MCF 10A (cell line): ENCODE measurements around the gene RIMS3. TPM values are rescaled to one million over a fixed set of nuclear protein-coding genes. Genes with fewer than 3 reads are reported as not detected.

Source experiments
- BruUV-seq: library from RNA; stranded (reverse); fragments of 400-500 nt; replicated peaks from 2 replicates; lab custom pipeline; 2021; lab: Mats Ljungman, UMichigan
- CTCF ChIA-PET: fragments of 300-600 bp; sonication (Branson Sonifier 250); formaldehyde crosslinking; extraction: SDS; loops from one replicate; lab custom pipeline; 2021; ENCODE audit warnings: antibody characterized with exemption, inconsistent platforms; lab: Yijun Ruan, JAX
- POLR2A ChIA-PET: fragments of 300-600, 350-650 bp; sonication (Branson Sonifier 250); formaldehyde crosslinking; extraction: SDS; loops from one replicate; lab custom pipeline; 2020; ENCODE audit warnings: antibody characterized with exemption, inconsistent platforms; lab: Yijun Ruan, JAX
- DNase-seq: peaks from one replicate; pipeline ENCODE4 v3.0.0-alpha.2; 2018; ENCODE audit not compliant: unreplicated experiment
- H3K27ac Mint-ChIP-seq: one replicate; pipeline ENCODE4 v1.8.0; 2022; ENCODE audit warnings: mild to moderate bottlenecking, low read depth, mixed read lengths; ENCODE audit not compliant: unreplicated experiment
- H3K27me3 Mint-ChIP-seq: one replicate; pipeline ENCODE4 v1.8.0; 2022; ENCODE audit warnings: mixed read lengths; ENCODE audit not compliant: insufficient read depth, unreplicated experiment
- H3K36me3 Mint-ChIP-seq: one replicate; pipeline ENCODE4 v1.8.0; 2022; ENCODE audit warnings: mild to moderate bottlenecking, moderate library complexity, mixed read lengths; ENCODE audit not compliant: insufficient read depth, unreplicated experiment
- H3K4me1 Mint-ChIP-seq: one replicate; pipeline ENCODE4 v1.8.0; 2022; ENCODE audit warnings: mixed read lengths; ENCODE audit not compliant: insufficient read depth, unreplicated experiment
- H3K4me3 Mint-ChIP-seq: one replicate; pipeline ENCODE4 v1.8.0; 2022; ENCODE audit warnings: mild to moderate bottlenecking, moderate library complexity, mixed read lengths; ENCODE audit not compliant: unreplicated experiment
- H3K9me3 Mint-ChIP-seq: one replicate; pipeline ENCODE4 v1.8.0; 2022; ENCODE audit warnings: mixed read lengths; ENCODE audit not compliant: unreplicated experiment
- intact Hi-C: fragments of 100-400 bp; cut with micrococcal nuclease; formaldehyde crosslinking; loops from 2 replicates; pipeline ENCODE4 v1.14.1; 2022
- total RNA-seq: library from RNA; stranded (reverse); gene quantifications from 2 replicates; pipeline ENCODE4 v1.2.3, GENCODE V29; 2022
- TF ChIP-seq, protein P1 (sequence below): fragments of 200-600 bp; IDR thresholded peaks from one replicate; pipeline ENCODE4 v1.8.0; 2022; ENCODE audit warnings: antibody characterized with exemption, mild to moderate bottlenecking; ENCODE audit not compliant: unreplicated experiment

RIMS3 gene
- total RNA-seq, 1 experiment from 2014 or later: 0.58 TPM

DNA sequence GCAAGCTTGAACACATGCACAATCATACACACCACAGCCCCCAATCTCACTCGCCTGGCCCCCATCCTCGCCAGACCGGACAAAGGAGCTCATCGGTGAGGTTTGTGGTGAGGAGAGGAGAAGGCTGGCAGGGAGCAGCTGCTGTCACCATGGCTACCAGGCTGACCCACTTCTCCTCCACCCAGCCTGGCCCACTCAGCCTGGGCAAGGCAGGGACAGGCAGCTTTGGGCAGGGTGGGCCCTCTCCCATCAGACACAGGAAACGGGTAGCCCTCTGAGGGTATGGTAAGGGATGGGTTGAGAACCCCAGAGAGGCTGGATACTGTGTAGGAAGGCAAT lies 15.9 kb downstream of the RIMS3 start:
- BruUV-seq: no TSS peak
- TF ChIP-seq, protein P1, sequence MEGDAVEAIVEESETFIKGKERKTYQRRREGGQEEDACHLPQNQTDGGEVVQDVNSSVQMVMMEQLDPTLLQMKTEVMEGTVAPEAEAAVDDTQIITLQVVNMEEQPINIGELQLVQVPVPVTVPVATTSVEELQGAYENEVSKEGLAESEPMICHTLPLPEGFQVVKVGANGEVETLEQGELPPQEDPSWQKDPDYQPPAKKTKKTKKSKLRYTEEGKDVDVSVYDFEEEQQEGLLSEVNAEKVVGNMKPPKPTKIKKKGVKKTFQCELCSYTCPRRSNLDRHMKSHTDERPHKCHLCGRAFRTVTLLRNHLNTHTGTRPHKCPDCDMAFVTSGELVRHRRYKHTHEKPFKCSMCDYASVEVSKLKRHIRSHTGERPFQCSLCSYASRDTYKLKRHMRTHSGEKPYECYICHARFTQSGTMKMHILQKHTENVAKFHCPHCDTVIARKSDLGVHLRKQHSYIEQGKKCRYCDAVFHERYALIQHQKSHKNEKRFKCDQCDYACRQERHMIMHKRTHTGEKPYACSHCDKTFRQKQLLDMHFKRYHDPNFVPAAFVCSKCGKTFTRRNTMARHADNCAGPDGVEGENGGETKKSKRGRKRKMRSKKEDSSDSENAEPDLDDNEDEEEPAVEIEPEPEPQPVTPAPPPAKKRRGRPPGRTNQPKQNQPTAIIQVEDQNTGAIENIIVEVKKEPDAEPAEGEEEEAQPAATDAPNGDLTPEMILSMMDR: no peak
- H3K4me3 Mint-ChIP-seq: no peak overlapping the region
- H3K27me3 Mint-ChIP-seq: no peaks in the 10 kb centered on the region
- DNase-seq: no peak
- peaks cover 6% of the 10 kb centered on the region for H3K36me3 Mint-ChIP-seq
- intact Hi-C loops: no loop called here
- peaks cover 6% of the 10 kb centered on the region for H3K4me1 Mint-ChIP-seq
- ChIA-PET CTCF (interaction anchor here (1.0 kb wide), 1 partner anchor 24 kb away, joined by 4 read pairs; no protein-coding TSS in a partner anchor), POLR2A (no interaction called here)
- H3K27ac Mint-ChIP-seq: no peak overlapping the region
- no peaks in the 10 kb centered on the region for H3K9me3 Mint-ChIP-seq

DNA sequence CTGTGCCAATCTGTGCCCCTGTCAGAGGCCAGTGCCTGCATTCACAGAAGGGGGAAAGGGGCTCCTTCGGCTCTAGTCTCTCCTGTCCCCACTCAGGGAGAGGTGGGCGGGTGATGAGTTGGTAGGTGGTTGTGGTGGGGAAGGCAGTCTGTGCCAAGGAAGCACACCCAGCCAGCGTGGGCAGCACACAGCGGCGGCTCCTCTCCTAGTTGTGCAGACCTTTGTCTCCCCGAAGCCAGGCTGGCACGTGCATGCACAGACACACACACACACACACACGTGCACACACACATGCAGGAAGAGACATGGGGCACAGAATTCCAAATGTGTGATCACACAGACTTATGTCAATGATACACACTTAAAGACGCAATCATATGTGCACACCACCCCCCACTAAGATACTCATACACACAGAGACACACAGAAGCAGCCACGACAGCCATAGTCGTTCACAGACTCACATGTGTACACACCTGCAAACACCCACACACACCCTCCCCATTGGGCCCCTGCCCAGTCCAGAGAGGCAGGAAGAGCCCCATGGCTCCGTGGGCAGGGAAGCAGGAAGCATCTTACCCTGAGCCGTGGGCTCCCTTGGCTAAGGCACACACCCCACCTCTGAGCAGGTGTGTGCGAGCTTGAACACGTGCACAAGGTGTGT lies 16.4 kb downstream of the RIMS3 start:
- DNase-seq: no peak
- Mint-ChIP-seq H3K9me3 (no peaks in the 10 kb centered on the region), H3K36me3 (peaks cover 6% of the 10 kb centered on the region), H3K4me1 (peaks cover 6% of the 10 kb centered on the region), H3K27me3 (no peaks in the 10 kb centered on the region), H3K27ac (no peak overlapping the region), H3K4me3 (no peak overlapping the region)
- CTCF ChIA-PET: interaction anchor here (1.0 kb wide), 1 partner anchor 24 kb away, joined by 4 read pairs; no protein-coding TSS in a partner anchor
- TF ChIP-seq, protein P1: no peak
- intact Hi-C loops: no loop called here
- BruUV-seq: no TSS peak
- POLR2A ChIA-PET: no interaction called here

DNA sequence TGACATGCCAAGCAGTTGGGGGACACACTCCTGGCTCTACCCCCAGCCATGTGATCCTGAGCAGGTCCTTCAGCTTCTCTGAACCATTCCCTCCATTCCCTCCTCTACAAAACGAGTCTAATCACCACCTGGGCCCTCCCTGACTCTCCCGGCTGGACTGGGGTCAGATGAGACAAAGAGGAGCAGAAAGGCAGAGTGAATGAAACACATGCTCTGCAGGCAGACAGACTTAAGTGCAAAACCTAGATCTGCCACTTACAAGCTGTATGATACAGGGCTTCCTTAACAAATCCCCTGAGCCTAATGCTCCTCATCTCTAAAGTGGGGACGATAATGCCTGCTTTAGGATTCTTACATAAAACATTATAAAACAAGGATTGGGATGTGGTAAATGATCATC lies 17.3 kb downstream of the RIMS3 start:
- Mint-ChIP-seq H3K9me3 (no peaks in the 10 kb centered on the region), H3K27ac (no peak overlapping the region), H3K4me3 (no peak overlapping the region), H3K27me3 (no peaks in the 10 kb centered on the region), H3K4me1 (peaks cover 6% of the 10 kb centered on the region), H3K36me3 (peaks cover 6% of the 10 kb centered on the region)
- ChIA-PET CTCF (interaction anchor here (0.5 to 2.0 kb wide), 3 partner anchors 10 to 296 kb away, joined by 3 to 8 read pairs (median 3); no protein-coding TSS in a partner anchor), POLR2A (no interaction called here)
- BruUV-seq: no TSS peak
- TF ChIP-seq, protein P1: no peak
- intact Hi-C loops: no loop called here
- no peak for DNase-seq

DNA sequence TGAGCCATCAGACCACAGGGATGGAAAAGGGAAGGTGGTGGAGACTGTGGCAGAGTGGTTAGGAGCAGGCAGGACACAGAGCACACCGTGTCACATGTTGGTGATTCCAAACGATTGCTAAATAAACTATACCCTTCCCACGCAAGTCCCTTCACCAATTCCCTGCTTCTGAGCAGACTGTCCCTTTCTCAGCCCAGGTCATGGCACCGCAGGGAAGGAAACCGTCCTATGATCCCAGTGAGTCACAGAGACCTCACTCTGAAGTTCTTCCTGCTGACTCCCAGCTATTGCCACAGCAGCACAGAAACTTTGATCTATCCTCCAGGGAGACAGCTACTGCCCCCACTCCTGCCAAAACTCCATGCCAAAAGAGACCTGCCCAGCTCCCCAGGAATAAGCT lies 19.2 kb downstream of the RIMS3 start:
- peak; percentile 60 for DNase-seq
- POLR2A ChIA-PET: interaction anchor here (0.8 kb wide), 1 partner anchor 17 kb away, joined by 3 read pairs; no protein-coding TSS in a partner anchor
- H3K4me1 Mint-ChIP-seq: peaks cover 6% of the 10 kb centered on the region
- intact Hi-C loops: no loop called here
- BruUV-seq: no TSS peak
- peaks cover 6% of the 10 kb centered on the region for H3K36me3 Mint-ChIP-seq
- H3K27me3 Mint-ChIP-seq: no peaks in the 10 kb centered on the region
- no peak overlapping the region for H3K27ac Mint-ChIP-seq
- no peak overlapping the region for H3K4me3 Mint-ChIP-seq
- no peaks in the 10 kb centered on the region for H3K9me3 Mint-ChIP-seq
- TF ChIP-seq, protein P1: no peak
- CTCF ChIA-PET: interaction anchor here (0.5 to 1.5 kb wide), 2 partner anchors 32 to 34 kb away, joined by 3 read pairs; no protein-coding TSS in a partner anchor
